Endothelial cell of umbilical vein (primary cell): Measurements from ENCODE around the gene SFT2D3. TPM values are rescaled to one million over a fixed set of nuclear protein-coding genes. Genes with fewer than 3 reads are reported as not detected.

Experiments
- BruUV-seq: library from RNA; stranded (reverse); fragments of 400-500 nt; replicated peaks from 2 replicates; lab custom pipeline; 2021; lab: Mats Ljungman, UMichigan
- CTCF ChIA-PET: fragments of 300-600, 350-600 bp; sonication (Branson Sonifier 250); formaldehyde crosslinking; loops from one replicate; lab custom pipeline; 2021; ENCODE audit warnings: antibody characterized with exemption, inconsistent platforms; lab: Charles Lee
- POLR2A ChIA-PET: fragments of 300-600, 350-600 bp; sonication (Branson Sonifier 250); formaldehyde crosslinking; loops from one replicate; lab custom pipeline; 2021; ENCODE audit warnings: antibody characterized with exemption, inconsistent platforms; lab: Charles Lee
- DNase-seq: peaks from one replicate; pipeline ENCODE4 v3.0.0-alpha.2; 2011; ENCODE audit warnings: low read depth, low spot score
- FAIRE-seq: peaks from 2 replicates; lab custom pipeline; 2011; peaks lifted over from hg19 to GRCh38; lab: Jason Lieb, UNC
- H2AFZ ChIP-seq: 2 replicates; pipeline ENCODE4 v1.6.0; 2012; ENCODE audit warnings: low read depth, low read length, control low read depth, inconsistent platforms
- H3K27ac ChIP-seq: 2 replicates; pipeline ENCODE4 v1.5.1; 2011; ENCODE audit warnings: low read depth, mild to moderate bottlenecking, control low read depth, low read length, moderate library complexity; ENCODE audit not compliant: insufficient read depth
- H3K27me3 ChIP-seq, 2 experiments: 2 replicates each; pipeline versions ENCODE4 v1.6.0 to v1.6.1; 2011; ENCODE audit warnings: low read length in 2 of 2, mixed read lengths in 1 of 2; ENCODE audit not compliant: control insufficient read depth in 2 of 2, insufficient read depth in 2 of 2
- H3K36me3 ChIP-seq, 2 experiments: 2 replicates in 1 of 2; 3 replicates in 1 of 2; pipeline ENCODE4 v1.5.1; 2011; ENCODE audit warnings: low read length in 2 of 2, mild to moderate bottlenecking in 1 of 2, moderate library complexity in 1 of 2; ENCODE audit not compliant: control insufficient read depth in 2 of 2, insufficient read depth in 2 of 2; ENCODE audit errors: extremely low read depth in 1 of 2
- H3K4me1 ChIP-seq: 3 replicates; pipeline ENCODE4 v1.5.1; 2011; ENCODE audit warnings: mild to moderate bottlenecking, low read length; ENCODE audit not compliant: control insufficient read depth, insufficient read depth; ENCODE audit errors: extremely low read depth
- H3K4me2 ChIP-seq: 2 replicates; pipeline ENCODE4 v1.6.1; 2011; ENCODE audit warnings: low read length, control low read depth, mixed read lengths; ENCODE audit not compliant: insufficient read depth
- H3K4me3 ChIP-seq, 3 experiments: fragments of 200-600 bp in 1 of 3; sonication (generic), shearing (Covaris generic) in 1 of 3; replicated peaks in 1 of 3; 2 replicates each; pipeline ENCODE4 v1.5.1; 2011 to 2016; ENCODE audit warnings: control low read depth in 3 of 3, low read length in 3 of 3, mild to moderate bottlenecking in 2 of 3, inconsistent platforms in 1 of 3, low read depth in 1 of 3, moderate library complexity in 1 of 3; ENCODE audit not compliant: insufficient read depth in 1 of 3
- H3K79me2 ChIP-seq: 2 replicates; pipeline ENCODE4 v1.6.0; 2012; ENCODE audit warnings: low read length, inconsistent platforms; ENCODE audit not compliant: control insufficient read depth, insufficient read depth
- H3K9ac ChIP-seq: replicated peaks from 2 replicates; pipeline ENCODE3; 2011; ENCODE audit warnings: low read length, control low read depth; ENCODE audit not compliant: insufficient read depth; ENCODE audit errors: extremely low read depth
- H3K9me1 ChIP-seq: replicated peaks from 3 replicates; pipeline ENCODE4 v1.6.0; 2011; ENCODE audit warnings: mild to moderate bottlenecking, low read length; ENCODE audit not compliant: control insufficient read depth, insufficient read depth; ENCODE audit errors: extremely low read depth
- H3K9me3 ChIP-seq: replicated peaks from 2 replicates; pipeline ENCODE4 v1.5.1; 2012; ENCODE audit warnings: low read length, inconsistent platforms; ENCODE audit not compliant: control insufficient read depth, insufficient read depth
- H4K20me1 ChIP-seq: replicated peaks from 2 replicates; pipeline ENCODE3; 2011; ENCODE audit warnings: mild to moderate bottlenecking, low read length; ENCODE audit not compliant: control insufficient read depth, insufficient read depth; ENCODE audit errors: extremely low read depth
- CTCF ChIP-seq, 2 donors: IDR thresholded peaks; 1 replicate in 1 of 2; 2 replicates in 1 of 2; pipeline ENCODE4 v1.5.1; 2011; ENCODE audit warnings: low read length in 2 of 2, mild to moderate bottlenecking in 2 of 2, moderate library complexity in 2 of 2, control low read depth in 1 of 2, inconsistent platforms in 1 of 2, low read depth in 1 of 2; ENCODE audit not compliant: insufficient read depth in 1 of 2; ENCODE audit errors: extremely low read depth in 1 of 2
- EZH2 ChIP-seq: IDR thresholded peaks from 2 replicates; pipeline ENCODE4 v1.6.1; 2012; ENCODE audit warnings: borderline replicate concordance, low read depth, mild to moderate bottlenecking, moderate library complexity, low read length, inconsistent platforms; ENCODE audit not compliant: severe bottlenecking
- FOS ChIP-seq: IDR thresholded peaks from 2 replicates; pipeline ENCODE4 v1.6.1; 2011; ENCODE audit warnings: mild to moderate bottlenecking, low read length, moderate library complexity, borderline replicate concordance; ENCODE audit not compliant: insufficient read depth
- GATA2 ChIP-seq: IDR thresholded peaks from 2 replicates; pipeline ENCODE4 v1.7.0; 2011; ENCODE audit warnings: low read depth, mild to moderate bottlenecking, moderate library complexity, mixed read lengths, low read length; ENCODE audit not compliant: insufficient read length, insufficient read depth
- JUN ChIP-seq: IDR thresholded peaks from 2 replicates; pipeline ENCODE4 v1.6.1; 2011; ENCODE audit warnings: borderline replicate concordance, low read depth; ENCODE audit not compliant: insufficient read length, insufficient read depth
- MAX ChIP-seq: IDR thresholded peaks from 2 replicates; pipeline ENCODE4 v1.6.1; 2011; ENCODE audit not compliant: insufficient read depth, insufficient read length
- MYC ChIP-seq: IDR thresholded peaks from one replicate; pipeline ENCODE4 v1.6.1; 2011; ENCODE audit warnings: mild to moderate bottlenecking, low read depth, low read length
- POLR2A ChIP-seq: IDR thresholded peaks from 2 replicates; pipeline ENCODE4 v1.6.1; 2012; ENCODE audit warnings: low read depth, mild to moderate bottlenecking, control low read depth, low read length
- POLR2AphosphoS5 ChIP-seq: IDR thresholded peaks from 2 replicates; pipeline ENCODE4 v1.6.1; 2012; ENCODE audit warnings: low read depth, mild to moderate bottlenecking, control low read depth, low read length, moderate library complexity; ENCODE audit not compliant: insufficient read depth
- dilution Hi-C: fragments of 300-500 bp; cut with MboI; formaldehyde crosslinking; loops from one replicate; pipeline ENCODE4 v1.15.0; 2019; ENCODE audit warnings: low sequenced_read_pairs; ENCODE audit not compliant: extremely low pct_ligation_motif_present
- intact Hi-C: fragments of 100-400 bp; cut with micrococcal nuclease; formaldehyde crosslinking; loops from one replicate; pipeline ENCODE4 v1.10.0; 2022
- polyA plus RNA-seq, 4 experiments: library from polyadenylated mRNA; depleted of rRNA in 3 of 4; stranded (reverse) in 3 of 4; unstranded in 1 of 4; fragments of >200 nt; gene quantifications; 2 replicates each; pipeline versions ENCODE4 v1.2.1 to v1.2.3, GENCODE V29; 2011 to 2012; ENCODE audit warnings: missing spikeins in 1 of 4
- total RNA-seq: library from RNA; stranded (reverse); gene quantifications from 2 replicates; pipeline ENCODE4 v1.2.3, GENCODE V29; 2021

The SFT2D3 gene
- total and polyA plus RNA-seq, 2 donors (not counting 3 experiments of a cell fraction or from before 2014, with no cell fraction given) = 4.5 to 4.7 TPM

- intact Hi-C loops = no loop called here
- no peaks in the 10 kb centered on the region for H4K20me1 ChIP-seq
- DNase-seq = no peak
- peaks cover 0 to 9% of the 10 kb centered on the region in 2 experiments for H3K36me3 ChIP-seq
- no peak overlapping the region for H3K4me2 ChIP-seq
- H3K27me3 ChIP-seq = no peaks in the 10 kb centered on the region
- peaks cover 16% of the 10 kb centered on the region for H3K4me1 ChIP-seq
- no peak for FAIRE-seq
- no peak overlapping the region for H3K9ac ChIP-seq
- CTCF ChIA-PET = interaction anchor here (1.5 to 12.1 kb wide), 3 partner anchors 40 to 63 kb away, joined by 3 to 424 read pairs (median 5); no protein-coding TSS in a partner anchor
- no peaks in the 10 kb centered on the region for H3K9me3 ChIP-seq
- H3K79me2 ChIP-seq = no peaks in the 10 kb centered on the region
- POLR2A ChIA-PET = interaction anchor here (0.7 kb wide), 1 partner anchor 56 kb away, joined by 3 read pairs; no protein-coding TSS in a partner anchor
- no peak overlapping the region for H3K4me3 ChIP-seq
- TF ChIP-seq MYC (no peak), MAX (no peak), EZH2 (no peak), JUN (no peak), POLR2A (no peak), FOS (no peak), CTCF (IDR thresholded peaks at IDR 0.05; ENCODE audit: extremely low read depth in 1 of 2, insufficient read depth in 1 of 2, low read depth in 1 of 2, low read length in 2 of 2) (no peak), POLR2AphosphoS5 (no peak), GATA2 (no peak)
- no peak overlapping the region for H3K27ac ChIP-seq
- BruUV-seq = no TSS peak
- no peaks in the 10 kb centered on the region for H3K9me1 ChIP-seq
- dilution Hi-C loops = no loop called here
- H2AFZ ChIP-seq = no peak overlapping the region
Observed at GRCh38 chr2:127655209-127656073, 45.9 kb upstream of the SFT2D3 start.
